ENCODE data around the gene CLEC1A.

DNA sequence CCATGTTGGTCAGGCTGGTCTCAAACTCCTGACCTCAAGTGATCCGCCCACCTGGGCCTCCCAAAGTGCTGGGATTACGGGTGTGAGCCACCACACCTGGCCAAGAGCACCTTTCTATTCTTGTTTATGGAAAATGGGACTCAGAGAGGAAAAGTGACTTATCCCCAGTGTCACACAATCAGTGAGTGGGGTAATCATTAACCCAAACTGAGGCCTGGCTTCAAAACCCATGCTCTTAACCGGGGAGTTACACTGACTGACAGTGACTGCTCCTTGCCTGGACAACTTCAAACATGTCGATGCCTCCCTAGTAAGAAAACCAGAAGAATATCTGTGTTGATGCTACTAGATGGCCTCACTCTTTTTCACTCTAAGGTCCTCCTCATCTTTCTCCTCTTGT lies 23.9 kb upstream of the CLEC1A start:
- TF ChIP-seq, protein P1, sequence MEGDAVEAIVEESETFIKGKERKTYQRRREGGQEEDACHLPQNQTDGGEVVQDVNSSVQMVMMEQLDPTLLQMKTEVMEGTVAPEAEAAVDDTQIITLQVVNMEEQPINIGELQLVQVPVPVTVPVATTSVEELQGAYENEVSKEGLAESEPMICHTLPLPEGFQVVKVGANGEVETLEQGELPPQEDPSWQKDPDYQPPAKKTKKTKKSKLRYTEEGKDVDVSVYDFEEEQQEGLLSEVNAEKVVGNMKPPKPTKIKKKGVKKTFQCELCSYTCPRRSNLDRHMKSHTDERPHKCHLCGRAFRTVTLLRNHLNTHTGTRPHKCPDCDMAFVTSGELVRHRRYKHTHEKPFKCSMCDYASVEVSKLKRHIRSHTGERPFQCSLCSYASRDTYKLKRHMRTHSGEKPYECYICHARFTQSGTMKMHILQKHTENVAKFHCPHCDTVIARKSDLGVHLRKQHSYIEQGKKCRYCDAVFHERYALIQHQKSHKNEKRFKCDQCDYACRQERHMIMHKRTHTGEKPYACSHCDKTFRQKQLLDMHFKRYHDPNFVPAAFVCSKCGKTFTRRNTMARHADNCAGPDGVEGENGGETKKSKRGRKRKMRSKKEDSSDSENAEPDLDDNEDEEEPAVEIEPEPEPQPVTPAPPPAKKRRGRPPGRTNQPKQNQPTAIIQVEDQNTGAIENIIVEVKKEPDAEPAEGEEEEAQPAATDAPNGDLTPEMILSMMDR (IDR thresholded peaks at IDR 0.05), result no peak
- no peak for TF ChIP-seq POLR2A (IDR thresholded peaks at IDR 0.05)
